DND-41 (cell line): ENCODE measurements around the gene CTAGE8.
"Not testable (repeated sequence)": the region's sequence is repeated elsewhere in the genome, so short reads cannot be mapped to it uniquely, and the experiment has no call there.

Source experiments
- ATAC-seq: fragments of 200-7000 bp; cut with Tn5 transposase; 3 replicates; pipeline ENCODE4 v1.9.1; 2021; ENCODE audit warnings: low read depth; ENCODE audit not compliant: insufficient read depth
- DNase-seq: peaks from one replicate; pipeline ENCODE4 v3.0.0-alpha.2; 2020
- H2AFZ ChIP-seq: 2 replicates; pipeline ENCODE4 v1.6.0; 2012; ENCODE audit warnings: low read depth, low read length
- H3K27ac ChIP-seq: 2 replicates; pipeline ENCODE4 v1.5.1; 2012; ENCODE audit warnings: low read length, inconsistent platforms
- H3K27me3 ChIP-seq: fragments of 200-600 bp; sonication (generic); 2 replicates; pipeline ENCODE4 v1.6.0; 2012; ENCODE audit warnings: low read length, mild to moderate bottlenecking, inconsistent platforms; ENCODE audit not compliant: insufficient read depth, poor library complexity
- H3K36me3 ChIP-seq: 2 replicates; pipeline ENCODE4 v1.5.1; 2012; ENCODE audit warnings: low read length, inconsistent platforms; ENCODE audit not compliant: insufficient read depth
- H3K4me1 ChIP-seq: 2 replicates; pipeline ENCODE4 v1.5.1; 2012; ENCODE audit warnings: mild to moderate bottlenecking, low read length; ENCODE audit not compliant: insufficient read depth
- H3K4me2 ChIP-seq: 2 replicates; pipeline ENCODE4 v1.6.0; 2012; ENCODE audit warnings: mild to moderate bottlenecking, moderate library complexity, low read length, inconsistent platforms; ENCODE audit not compliant: insufficient read depth
- H3K4me3 ChIP-seq, 2 experiments: fragments of 200-600 bp in 1 of 2; shearing (Covaris generic) in 1 of 2; 2 replicates each; pipeline ENCODE4 v1.5.1; 2012 to 2016; ENCODE audit warnings: inconsistent platforms in 2 of 2, low read length in 2 of 2, mild to moderate bottlenecking in 2 of 2, low read depth in 1 of 2, moderate library complexity in 1 of 2
- H3K79me2 ChIP-seq: 2 replicates; pipeline ENCODE4 v1.6.0; 2012; ENCODE audit warnings: low read length, inconsistent platforms; ENCODE audit not compliant: insufficient read depth
- H3K9ac ChIP-seq: 2 replicates; pipeline ENCODE4 v1.6.0; 2012; ENCODE audit warnings: low read depth, mild to moderate bottlenecking, inconsistent platforms, low read length, moderate library complexity
- H3K9me3 ChIP-seq: 2 replicates; pipeline ENCODE4 v1.5.1; 2012; ENCODE audit warnings: low read length, moderate library complexity, mild to moderate bottlenecking, inconsistent platforms; ENCODE audit not compliant: insufficient read depth, severe bottlenecking
- H4K20me1 ChIP-seq: 2 replicates; pipeline ENCODE4 v1.6.0; 2012; ENCODE audit warnings: low read length; ENCODE audit not compliant: insufficient read depth
- CTCF ChIP-seq: IDR thresholded peaks from 2 replicates; pipeline ENCODE4 v1.5.1; 2012; ENCODE audit warnings: borderline replicate concordance, low read length, moderate library complexity, mild to moderate bottlenecking; ENCODE audit not compliant: poor library complexity, severe bottlenecking; ENCODE audit errors: extremely low read depth
- EZH2 ChIP-seq: IDR thresholded peaks from 3 replicates; pipeline ENCODE4 v1.6.1; 2012; ENCODE audit warnings: borderline replicate concordance, low read depth, mild to moderate bottlenecking, moderate library complexity, low read length, inconsistent platforms; ENCODE audit not compliant: severe bottlenecking

CTAGE8 gene

GRCh38 chr7:144275281-144275680 lies 6.2 kb upstream of the CTAGE8 start:
- H3K4me2 ChIP-seq, H2AFZ ChIP-seq, DNase-seq, H3K79me2 ChIP-seq, H3K27ac ChIP-seq, H3K4me1 ChIP-seq, H3K36me3 ChIP-seq, H4K20me1 ChIP-seq, ATAC-seq, H3K9ac ChIP-seq, H3K4me3 ChIP-seq, H3K9me3 ChIP-seq, H3K27me3 ChIP-seq: not testable (repeated sequence)

- not testable (repeated sequence) for H3K9me3 ChIP-seq, H3K27ac ChIP-seq, H2AFZ ChIP-seq, H3K9ac ChIP-seq, H4K20me1 ChIP-seq, DNase-seq, H3K4me1 ChIP-seq, H3K36me3 ChIP-seq, ATAC-seq, H3K27me3 ChIP-seq, H3K4me3 ChIP-seq, H3K4me2 ChIP-seq, H3K79me2 ChIP-seq
Measured at GRCh38 chr7:144264692-144265091, 4.4 kb downstream of the CTAGE8 start, which contains the start of gene OR2A7. Gene OR2A7 (minus strand): TSS chr7:144264792. CDS start chr7:144259628, 5,164 bp downstream.

- H4K20me1 ChIP-seq, H3K9ac ChIP-seq, H2AFZ ChIP-seq, H3K27me3 ChIP-seq, H3K4me1 ChIP-seq, DNase-seq, H3K27ac ChIP-seq, H3K36me3 ChIP-seq, ATAC-seq, H3K79me2 ChIP-seq, H3K4me3 ChIP-seq, H3K9me3 ChIP-seq, H3K4me2 ChIP-seq: not testable (repeated sequence)
Measured at GRCh38 chr7:144262128-144262527, 7.0 kb downstream of the CTAGE8 start.

- not testable (repeated sequence) for ATAC-seq, H3K4me1 ChIP-seq, H3K27me3 ChIP-seq, H4K20me1 ChIP-seq, H3K9ac ChIP-seq, H3K9me3 ChIP-seq, H2AFZ ChIP-seq, H3K4me3 ChIP-seq, H3K4me2 ChIP-seq, H3K36me3 ChIP-seq, H3K27ac ChIP-seq, H3K79me2 ChIP-seq, DNase-seq
Measured at GRCh38 chr7:144259067-144259466, 10.0 kb downstream of the CTAGE8 start.

DNA sequence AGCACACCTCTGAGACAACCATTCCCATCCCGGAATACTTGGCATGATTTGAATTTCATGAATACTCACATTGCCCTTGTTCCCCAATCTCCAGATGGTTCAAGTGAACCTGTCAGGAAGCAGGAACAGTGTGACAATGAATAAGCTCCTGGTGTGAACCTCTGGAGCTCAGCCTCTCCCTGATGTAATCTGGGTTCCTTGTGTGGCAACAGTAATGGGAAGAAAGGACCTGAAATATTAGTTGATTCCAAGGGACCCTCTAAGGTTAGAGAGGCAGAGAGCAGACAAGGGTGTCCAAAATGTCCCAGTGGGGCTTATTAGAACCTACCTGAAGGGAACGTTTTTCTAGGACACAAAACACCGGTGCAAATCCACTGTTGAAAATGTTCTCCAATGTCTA lies 13.0 kb downstream of the CTAGE8 start:
- no peak for DNase-seq
- no peaks in the 10 kb centered on the region for H3K4me1 ChIP-seq
- no peak overlapping the region for H3K4me3 ChIP-seq
- H3K27ac ChIP-seq, result no peak overlapping the region
- no peak overlapping the region for H3K9ac ChIP-seq
- H3K4me2 ChIP-seq, result no peak overlapping the region
- H3K27me3 ChIP-seq, result no peaks in the 10 kb centered on the region
- no peaks in the 10 kb centered on the region for H4K20me1 ChIP-seq
- no peaks in the 10 kb centered on the region for H3K36me3 ChIP-seq
- no peaks in the 10 kb centered on the region for H3K9me3 ChIP-seq
- H3K79me2 ChIP-seq, result no peaks in the 10 kb centered on the region
- no peak for ATAC-seq
- no peak for TF ChIP-seq CTCF
- no peak for TF ChIP-seq EZH2
- H2AFZ ChIP-seq, result no peak overlapping the region
